HG02571 (cell line): ENCODE measurements around the gene PSENEN.
A peak's percentile ranks its signal among the peaks of the same experiment; 100 is the strongest.

Experiments
- ATAC-seq: cut with Tn5 transposase; IDR thresholded peaks from one replicate; pipeline ENCODE4 v1.9.1; 2021; ENCODE audit warnings: mild to moderate bottlenecking, moderate library complexity; ENCODE audit not compliant: unreplicated experiment

PSENEN gene, protein sequence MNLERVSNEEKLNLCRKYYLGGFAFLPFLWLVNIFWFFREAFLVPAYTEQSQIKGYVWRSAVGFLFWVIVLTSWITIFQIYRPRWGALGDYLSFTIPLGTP

DNA sequence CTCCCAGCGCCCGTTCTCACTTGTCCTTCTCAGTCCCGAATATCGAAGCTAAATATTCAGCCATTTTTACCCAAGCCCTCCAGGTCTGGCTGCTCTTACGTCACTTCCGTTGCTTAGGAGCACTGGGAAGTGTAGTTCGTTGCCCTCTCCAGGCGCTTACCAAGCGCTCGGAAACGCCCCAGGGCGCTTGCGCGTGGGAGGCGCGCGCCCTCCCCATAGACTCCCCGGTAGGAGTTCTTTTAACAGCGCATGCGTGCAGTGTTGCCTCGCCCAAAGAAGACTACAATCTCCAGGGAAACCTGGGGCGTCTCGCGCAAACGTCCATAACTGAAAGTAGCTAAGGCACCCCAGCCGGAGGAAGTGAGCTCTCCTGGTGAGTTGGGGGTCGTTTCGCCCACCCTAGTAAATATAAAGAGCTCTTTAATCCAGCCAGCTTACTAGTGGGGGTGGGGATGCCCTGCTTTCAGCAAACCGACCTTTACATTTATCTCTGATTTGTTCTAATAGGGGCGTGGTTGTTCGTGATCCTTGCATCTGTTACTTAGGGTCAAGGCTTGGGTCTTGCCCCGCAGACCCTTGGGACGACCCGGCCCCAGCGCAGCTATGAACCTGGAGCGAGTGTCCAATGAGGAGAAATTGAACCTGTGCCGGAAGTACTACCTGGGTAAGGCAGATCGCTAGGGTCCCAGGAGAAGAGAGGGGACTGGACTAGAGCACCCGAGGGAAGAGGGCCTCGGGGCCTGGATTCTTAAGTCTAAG lies at the start of gene PSENEN, which contains the start of gene U2AF1L4:
TSS of gene PSENEN (plus strand) at position 324 of the 759 bp plus-strand sequence. CDS start at position 604, 280 bp downstream.
TSS of gene U2AF1L4 (minus strand) at position 91 of the 759 bp plus-strand sequence. CDS start at position 64, 27 bp downstream.
- peak; percentile 37 for ATAC-seq

DNA sequence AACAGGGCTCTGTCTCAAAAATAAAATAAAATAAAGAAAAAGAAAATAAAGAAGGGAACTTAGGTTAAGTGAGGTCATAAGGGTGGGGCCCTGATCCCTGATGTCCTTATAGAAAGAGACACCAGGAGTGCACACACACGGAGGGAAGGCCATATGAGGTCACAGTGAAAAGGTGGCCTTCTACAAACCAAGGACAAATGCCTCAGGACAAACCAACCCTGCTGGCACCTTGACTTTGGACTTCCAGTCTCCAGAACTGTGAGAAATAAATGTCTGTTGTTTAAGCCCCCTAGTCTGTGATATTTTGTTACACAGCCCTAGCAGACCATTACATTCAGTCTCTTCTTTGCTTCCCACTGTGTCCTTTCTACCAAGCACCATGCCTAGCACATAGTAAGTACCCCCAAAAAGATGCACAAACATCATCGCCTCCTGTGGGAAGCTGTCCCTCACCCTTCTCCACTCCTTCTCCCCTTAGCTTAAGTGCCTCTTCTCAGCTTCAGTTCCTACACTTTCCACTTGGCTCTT lies 49.5 kb upstream of the PSENEN start:
- ATAC-seq, result no peak

DNA sequence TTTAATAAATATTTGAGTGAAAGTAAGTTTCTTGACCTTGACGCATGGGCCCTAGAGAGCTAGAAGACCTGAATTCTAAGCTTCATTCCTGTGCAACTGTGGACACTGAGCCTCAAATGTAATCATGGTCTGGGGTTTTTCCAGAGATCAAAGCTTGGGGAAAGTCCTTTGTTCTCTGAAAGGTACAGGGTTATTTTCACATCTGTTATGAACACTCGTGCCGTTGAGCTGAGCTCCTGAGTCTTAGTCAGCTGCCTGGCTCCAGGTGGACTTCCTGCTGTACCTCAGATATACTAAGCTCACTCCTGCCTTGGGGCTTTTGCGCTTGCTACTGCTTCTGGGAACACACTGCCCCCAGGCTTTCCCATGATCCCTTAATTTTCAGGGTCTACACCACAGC lies 48.6 kb upstream of the PSENEN start:
- no peak for ATAC-seq

DNA sequence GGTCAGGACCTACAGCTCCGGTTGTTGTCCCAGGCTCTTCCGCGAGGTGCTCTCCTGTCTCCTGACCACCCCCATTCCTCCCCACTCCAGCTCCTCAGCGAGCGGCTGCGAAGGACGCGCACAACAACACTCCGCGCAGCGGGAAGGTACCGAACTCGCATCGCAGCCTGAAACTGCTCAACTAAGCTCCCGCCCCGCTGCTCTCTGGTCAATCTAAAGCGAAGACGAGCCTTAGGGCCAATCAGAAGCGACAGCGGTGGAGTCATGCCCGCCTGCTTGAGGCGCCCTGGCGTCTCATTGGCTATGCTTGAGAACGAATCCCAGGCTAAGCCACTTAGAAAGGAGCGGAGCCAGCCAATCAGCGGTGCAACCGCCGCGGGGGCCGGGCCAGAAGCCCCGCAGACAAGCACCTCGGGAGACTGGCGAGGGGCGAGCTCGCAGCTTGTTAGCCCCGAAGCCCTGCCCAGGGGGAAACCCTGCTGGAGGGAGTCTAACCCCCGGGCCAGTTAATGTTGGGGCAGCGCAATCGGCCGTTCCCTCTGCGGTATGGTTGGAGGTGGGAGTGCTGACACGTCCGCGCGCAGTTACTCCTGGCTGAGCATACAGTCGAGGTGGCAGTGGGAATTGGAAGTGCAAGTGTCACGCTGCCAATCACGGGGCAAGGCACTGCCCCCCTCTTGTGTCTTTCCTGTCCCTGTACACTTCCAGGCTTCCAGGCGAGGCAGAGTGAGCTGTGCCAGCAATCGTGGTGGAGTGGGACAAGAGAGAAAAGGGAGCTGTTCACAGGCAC lies 43.0 kb upstream of the PSENEN start:
- peak; percentile 97 for ATAC-seq

DNA sequence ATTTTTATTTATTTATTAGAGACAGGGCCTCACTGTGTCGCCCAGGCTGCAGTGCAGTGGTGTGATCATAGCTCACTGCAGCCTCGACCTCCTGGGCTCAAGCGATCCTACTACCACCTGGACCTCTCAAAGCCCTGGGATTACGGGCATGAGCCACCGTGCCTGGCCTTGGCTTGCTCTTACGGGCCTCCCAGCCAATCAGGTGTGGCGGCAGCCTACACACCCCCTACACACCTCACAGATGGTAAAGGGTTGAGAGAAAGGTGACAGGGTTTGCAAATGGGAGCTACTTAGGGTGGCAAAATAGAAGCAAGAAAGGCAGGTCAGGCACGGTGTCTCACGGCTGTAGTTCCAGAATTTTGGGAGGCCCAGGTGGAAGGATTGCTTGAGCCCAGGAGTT lies 42.1 kb upstream of the PSENEN start:
- no peak for ATAC-seq

DNA sequence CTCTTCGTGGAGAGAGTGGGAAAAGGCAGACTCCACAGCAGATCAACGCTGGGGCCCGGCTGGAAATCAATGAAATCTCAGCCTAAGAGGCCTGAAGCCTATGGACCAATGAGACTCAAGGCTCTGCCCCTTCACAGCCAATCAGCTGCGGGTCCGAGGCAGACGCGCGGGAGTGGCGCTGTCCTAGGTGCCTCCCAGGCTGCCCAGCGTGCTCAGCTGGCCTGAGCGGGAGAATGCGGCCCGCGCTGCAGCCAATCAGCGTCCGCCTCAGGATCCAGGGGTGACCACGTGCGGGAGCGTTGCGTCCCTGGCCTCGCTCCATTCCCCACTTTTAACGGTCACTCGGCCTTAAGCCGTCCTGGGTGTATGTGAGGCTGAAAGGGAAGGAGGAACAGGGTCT lies 41.2 kb upstream of the PSENEN start, which contains the start of gene ZBTB32:
TSS of gene ZBTB32 (plus strand) at position 341 of the 400 bp plus-strand sequence. CDS start 10,069 bp downstream, outside the sequence.
- no peak for ATAC-seq

DNA sequence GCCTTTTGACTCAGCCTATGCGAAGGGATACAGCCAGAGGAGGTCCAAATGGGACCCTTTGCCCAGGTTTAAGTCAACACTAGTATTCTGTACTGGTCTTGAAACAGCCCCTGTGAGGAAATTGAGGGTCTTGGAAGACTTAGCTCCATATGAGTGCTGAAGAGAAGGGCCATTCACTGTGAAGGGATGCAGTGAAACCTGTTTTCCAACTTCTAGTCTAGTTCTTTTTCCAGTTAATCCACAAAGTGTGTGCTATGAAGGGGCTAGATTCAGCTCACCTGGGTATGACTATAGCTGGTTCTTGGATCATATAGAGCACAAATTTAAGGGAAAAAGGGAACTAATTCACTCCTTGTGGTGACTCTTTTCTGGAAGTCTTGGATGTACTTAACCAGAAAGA lies 37.1 kb upstream of the PSENEN start:
- ATAC-seq, result no peak

DNA sequence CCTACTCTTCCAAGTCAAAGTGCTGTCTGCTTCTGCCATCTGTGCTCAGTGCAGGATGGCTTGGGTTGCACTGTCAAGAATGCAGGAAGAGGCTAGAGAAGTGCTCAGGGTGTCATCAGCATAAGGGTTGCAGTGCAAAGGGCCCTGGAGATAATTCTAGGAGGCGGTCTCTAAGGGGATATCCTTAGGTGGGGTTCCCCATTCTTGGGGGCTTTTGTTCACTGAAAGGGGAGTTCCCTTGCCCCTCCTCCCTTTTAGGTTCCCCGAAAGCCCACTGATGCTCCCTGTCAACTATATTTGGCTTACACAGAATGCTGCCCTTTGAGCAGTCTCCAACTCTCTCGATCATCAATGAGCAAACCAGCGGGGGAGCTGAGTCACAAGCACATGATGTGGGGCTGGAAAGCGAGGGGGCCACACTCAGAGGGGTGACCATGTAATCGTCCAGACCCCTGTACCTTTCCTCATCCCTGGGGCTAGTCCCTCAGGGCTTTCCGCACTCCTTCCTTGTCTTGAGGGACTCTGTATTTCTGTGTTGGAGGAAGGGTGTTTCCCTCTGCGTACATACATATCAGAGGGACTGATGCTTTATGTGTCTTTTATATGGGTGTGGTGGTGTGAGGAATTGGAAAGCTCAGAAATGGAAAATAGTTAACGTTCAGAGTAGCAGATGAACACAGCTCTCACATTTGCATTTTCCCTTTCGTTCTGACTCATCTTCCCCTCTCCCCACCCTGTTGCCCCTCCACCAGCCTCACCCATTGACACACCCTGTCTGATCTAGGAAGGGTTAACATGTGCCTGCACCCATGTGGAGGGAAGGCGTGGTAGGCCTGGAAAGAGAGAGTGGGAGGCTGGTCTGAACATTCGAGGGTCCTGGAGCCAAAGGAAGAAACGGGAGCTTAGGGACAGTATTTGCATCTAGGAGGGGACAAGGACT lies 34.4 kb upstream of the PSENEN start:
- no peak for ATAC-seq

DNA sequence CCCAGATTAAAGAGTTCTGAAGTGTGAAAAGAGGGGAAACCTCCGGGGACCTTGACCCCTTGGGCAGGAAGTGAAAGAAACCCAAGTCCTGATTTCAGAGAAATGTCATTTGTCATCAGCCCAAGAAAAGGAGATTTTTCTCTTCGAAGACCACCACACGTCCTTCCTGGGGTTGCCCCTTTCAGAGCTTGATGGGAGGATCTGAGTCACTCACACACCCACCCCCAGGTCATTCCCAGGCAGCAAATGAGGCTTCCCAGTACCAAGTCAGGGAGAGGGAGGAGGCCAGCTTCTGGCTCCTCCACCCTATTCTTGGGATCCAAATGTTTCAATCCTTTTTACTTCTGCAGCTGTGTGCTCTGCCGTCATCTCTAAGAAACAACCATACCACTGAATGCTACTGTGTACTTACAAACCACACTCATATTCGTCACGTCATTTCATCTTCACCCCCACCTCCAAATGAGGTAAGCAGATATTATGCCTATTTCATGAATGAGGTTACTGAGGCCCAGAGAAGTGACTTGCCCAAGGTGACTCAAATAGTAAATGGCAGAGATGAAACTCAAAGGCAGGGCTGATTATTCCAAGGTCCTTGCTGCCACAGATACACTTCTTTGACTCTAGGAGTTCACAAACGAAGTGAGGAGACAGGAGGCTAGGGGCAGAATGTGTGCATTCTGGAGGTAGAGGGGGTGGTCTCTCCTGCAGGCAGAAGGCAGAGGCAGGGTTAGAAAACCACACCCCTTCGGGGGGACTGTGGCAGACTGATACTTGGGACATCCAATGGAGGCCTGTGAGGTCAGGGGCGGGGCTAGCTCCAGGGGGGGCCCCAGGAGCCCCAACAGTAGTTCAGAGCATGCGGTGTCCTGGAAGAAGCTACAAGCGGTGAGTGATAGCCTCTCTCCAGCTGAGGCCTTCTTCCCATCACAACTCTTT lies 32.6 kb upstream of the PSENEN start:
- ATAC-seq, result no peak

DNA sequence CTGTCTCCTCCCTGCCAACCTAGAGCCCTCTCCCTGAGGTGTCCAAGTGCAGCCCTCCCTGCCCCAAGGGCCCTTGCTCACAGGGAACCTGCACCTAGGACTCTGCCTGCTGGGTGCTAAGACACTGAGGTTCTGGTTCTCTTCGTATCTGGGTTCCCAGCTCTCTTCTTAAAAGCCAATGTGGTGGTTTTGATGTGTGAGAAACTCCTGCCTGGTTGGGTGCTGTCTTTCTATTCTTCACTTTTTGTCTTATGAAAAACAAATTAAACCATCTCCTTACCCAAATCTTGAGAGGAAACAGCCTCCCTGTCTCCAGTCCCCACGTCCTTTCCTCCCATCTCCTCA lies 32.0 kb upstream of the PSENEN start:
- ATAC-seq, result no peak

DNA sequence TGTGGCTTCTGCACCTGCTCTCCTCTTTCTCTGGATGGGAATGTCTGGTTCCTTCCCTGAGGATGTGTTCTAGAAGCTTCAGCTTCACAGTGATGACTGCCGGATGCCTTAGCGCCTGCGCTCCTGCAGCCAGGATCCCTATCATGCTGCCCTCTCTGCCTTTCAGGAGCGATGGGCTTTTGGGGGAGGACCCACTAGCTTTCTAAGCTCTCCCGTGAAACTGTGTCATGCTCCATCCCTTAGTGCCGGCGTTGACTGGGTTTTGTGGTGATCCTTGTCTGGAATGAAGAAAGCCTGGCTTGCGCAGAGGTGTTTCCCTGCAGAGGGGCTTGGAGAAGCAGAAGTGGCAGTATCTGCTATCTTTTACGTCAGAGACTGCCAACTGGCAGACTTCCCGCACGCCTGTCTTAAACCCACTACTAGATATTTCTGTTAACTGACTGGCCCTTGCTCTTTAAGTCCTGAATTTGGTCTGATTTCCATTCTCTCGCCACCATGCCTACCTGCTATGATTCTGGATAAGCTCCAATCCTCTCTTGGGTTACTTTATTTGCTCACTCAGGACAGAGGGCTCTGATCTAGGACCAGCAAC lies 31.5 kb upstream of the PSENEN start:
- ATAC-seq, result no peak

DNA sequence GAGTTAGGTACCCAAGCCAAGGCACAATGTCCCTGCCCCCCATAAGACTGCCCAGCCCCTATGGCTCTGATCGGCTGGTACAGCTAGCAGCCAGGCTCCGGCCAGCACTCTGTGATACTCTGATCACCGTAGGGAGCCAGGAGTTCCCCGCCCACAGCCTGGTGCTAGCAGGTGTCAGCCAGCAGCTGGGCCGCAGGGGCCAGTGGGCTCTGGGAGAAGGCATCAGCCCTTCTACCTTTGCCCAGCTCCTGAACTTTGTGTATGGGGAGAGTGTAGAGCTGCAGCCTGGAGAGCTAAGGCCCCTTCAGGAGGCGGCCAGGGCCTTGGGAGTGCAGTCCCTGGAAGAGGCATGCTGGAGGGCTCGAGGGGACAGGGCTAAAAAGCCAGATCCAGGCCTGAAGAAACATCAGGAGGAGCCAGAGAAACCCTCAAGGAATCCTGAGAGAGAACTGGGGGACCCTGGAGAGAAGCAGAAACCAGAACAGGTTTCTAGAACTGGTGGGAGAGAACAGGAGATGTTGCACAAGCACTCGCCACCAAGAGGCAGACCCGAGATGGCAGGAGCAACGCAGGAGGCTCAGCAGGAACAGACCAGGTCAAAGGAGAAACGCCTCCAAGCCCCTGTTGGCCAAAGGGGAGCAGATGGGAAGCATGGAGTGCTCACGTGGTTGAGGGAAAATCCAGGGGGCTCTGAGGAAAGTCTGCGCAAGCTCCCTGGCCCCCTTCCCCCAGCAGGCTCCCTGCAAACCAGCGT lies 30.7 kb upstream of the PSENEN start:
- ATAC-seq, result no peak

DNA sequence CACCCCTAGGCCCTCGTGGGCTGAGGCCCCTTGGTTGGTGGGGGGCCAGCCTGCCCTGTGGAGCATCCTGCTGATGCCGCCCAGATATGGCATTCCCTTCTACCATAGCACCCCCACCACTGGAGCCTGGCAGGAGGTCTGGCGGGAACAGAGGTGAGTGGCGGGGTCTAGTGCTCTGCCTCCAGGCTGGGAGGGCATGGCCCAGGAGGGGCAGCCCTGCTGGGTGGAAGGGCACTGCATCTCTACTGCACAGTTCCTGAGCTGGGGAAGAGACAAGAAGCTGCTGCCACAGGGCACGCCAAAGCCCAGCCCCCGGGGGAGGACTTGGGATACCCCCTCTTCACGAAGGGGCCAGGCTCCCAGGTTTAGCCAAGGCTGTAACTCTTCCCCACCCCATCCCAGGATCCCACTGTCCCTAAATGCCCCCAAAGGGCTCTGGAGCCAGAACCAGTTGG lies 30.1 kb upstream of the PSENEN start:
- no peak for ATAC-seq

DNA sequence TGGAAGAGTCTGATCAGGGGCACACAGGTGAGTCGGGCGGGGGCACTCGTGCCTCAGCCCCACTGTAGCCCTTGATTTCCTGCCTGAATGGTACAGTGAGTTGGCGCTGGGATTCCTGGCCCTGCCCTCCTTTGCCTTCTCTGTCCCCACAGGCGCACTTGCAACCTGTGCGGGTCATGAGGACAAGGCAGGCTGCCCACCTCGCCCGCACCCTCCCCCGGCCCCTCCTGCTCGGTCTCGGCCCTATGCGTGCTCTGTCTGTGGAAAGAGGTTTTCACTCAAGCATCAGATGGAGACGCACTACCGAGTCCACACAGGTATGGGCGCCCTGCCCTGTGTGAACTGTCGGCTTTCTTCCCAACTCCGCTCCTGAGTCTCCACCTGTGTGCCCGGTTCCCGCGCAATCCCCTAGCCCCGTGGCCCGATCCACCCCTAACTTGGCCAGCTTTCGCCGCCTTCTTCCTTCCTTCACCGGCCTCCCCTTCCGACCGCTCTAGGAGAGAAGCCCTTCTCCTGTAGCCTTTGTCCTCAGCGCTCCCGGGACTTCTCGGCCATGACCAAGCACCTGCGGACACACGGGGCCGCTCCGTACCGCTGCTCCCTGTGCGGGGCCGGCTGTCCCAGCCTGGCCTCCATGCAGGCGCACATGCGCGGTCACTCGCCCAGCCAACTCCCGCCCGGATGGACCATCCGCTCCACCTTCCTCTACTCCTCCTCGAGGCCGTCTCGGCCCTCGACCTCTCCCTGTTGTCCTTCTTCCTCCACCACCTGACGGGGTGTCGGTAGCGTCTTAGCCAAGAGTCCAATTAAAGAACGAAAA lies 29.3 kb upstream of the PSENEN start:
- no peak for ATAC-seq

DNA sequence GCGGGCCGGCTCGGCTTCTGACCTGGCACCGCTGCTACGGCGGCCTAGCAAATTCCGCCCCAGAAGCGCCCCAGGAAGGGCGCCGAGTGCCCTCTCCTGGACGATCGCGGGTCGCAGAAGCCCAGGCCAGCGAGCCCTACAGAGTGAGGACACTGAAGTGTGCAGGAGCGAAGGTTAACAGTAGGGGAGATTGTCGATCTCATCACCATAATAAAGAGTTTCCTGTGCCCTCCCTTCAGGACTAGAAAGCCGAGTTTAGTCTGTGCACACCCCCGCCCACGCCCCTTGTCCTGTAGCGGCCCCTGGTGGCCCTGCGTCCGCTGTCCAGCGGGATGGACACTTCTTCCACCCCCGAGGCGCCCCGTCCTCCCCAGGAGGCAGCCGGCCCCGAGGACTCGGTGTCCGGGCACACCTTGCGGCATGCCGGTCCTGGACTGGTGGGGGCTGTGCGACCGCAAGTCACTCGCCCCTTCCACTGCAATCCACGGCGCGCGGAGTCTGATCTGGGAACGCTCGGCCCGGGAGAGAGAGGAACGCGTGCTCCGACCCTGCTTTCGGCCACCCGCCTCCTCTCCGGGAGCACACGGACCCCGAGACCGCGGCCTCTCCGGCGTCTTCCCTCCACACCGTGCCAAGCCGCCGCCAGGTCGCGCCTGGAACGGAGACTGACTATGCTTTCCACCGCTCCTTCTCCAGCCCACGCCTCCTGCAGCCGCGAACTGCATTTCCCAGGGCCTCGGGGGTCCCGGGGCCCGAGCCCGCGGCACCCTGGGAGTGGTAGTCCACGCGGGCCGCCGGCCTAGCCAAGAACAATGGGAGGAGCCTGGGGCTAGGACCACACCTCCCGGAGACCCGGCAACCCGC lies 28.4 kb upstream of the PSENEN start:
- ATAC-seq, result peak; percentile 53

DNA sequence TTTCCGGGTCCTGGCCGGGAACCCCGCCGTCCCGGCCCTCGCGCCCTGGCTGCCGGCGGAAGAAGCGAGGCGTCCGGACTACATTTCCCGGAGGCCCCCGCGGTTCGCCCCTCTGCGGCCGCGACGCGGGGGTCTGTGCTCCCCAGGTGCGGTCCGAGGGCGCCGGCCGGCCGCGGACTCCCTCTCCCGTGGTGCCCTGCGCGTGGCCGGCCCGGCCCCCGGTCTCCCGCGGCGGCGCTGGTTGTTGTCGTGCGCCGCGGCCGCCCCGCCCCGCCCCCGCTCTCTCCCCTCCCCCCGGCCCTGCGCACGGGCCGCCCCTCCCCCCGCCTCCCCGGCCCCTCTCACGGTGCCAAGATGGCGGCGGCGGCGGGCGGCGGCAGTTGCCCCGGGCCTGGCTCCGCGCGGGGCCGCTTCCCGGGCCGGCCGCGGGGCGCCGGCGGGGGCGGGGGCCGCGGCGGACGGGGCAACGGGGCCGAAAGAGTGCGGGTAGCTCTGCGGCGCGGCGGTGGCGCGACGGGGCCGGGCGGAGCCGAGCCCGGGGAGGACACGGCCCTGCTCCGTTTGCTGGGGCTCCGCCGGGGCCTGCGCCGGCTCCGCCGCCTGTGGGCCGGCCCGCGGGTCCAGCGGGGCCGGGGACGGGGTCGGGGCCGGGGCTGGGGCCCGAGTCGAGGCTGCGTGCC lies 27.6 kb upstream of the PSENEN start, which contains the start of gene KMT2B:
TSS of gene KMT2B (plus strand) at position 339 of the 680 bp plus-strand sequence. CDS start at position 355, 16 bp downstream.
- ATAC-seq, result no peak
